DMS153 (cell line): ENCODE measurements around the gene BFSP2.

Source experiments
- DNase-seq: peaks from one replicate; lab custom pipeline; 2025; lab: John Stamatoyannopoulos, UW

Gene BFSP2

GRCh38 chr3:133400006-133400515 is at the start of gene BFSP2:
BFSP2 (plus strand) TSS chr3:133400056; CDS start chr3:133400084, 28 bp downstream.
- DNase-seq = no peak

- DNase-seq = no peak
These were observed 45.1 kb upstream of the BFSP2 start for GRCh38 chr3:133354721-133355120.

GRCh38 chr3:133360476-133360875 is 39.4 kb upstream of the BFSP2 start:
- DNase-seq = no peak

GRCh38 chr3:133361011-133361410 is 38.8 kb upstream of the BFSP2 start:
- DNase-seq = no peak

- DNase-seq = no peak
These were observed 38.4 kb upstream of the BFSP2 start for GRCh38 chr3:133361435-133361834.

GRCh38 chr3:133362539-133362938 is 37.3 kb upstream of the BFSP2 start:
- DNase-seq = peak; percentile 25

GRCh38 chr3:133364704-133365103 is 35.2 kb upstream of the BFSP2 start:
- no peak for DNase-seq

GRCh38 chr3:133366921-133367320 is 32.9 kb upstream of the BFSP2 start:
- DNase-seq = no peak

GRCh38 chr3:133367403-133367802 is 32.5 kb upstream of the BFSP2 start:
- DNase-seq = no peak

GRCh38 chr3:133367956-133368355 is 31.9 kb upstream of the BFSP2 start:
- no peak for DNase-seq

- DNase-seq = no peak
These were observed 31.3 kb upstream of the BFSP2 start for GRCh38 chr3:133368371-133369067.

- DNase-seq = no peak
These were observed 30.8 kb upstream of the BFSP2 start for GRCh38 chr3:133369068-133369440.

- DNase-seq = no peak
These were observed 28.7 kb upstream of the BFSP2 start for GRCh38 chr3:133371181-133371580.

GRCh38 chr3:133371676-133372075 is 28.2 kb upstream of the BFSP2 start:
- DNase-seq = no peak

GRCh38 chr3:133374708-133375402 is 25.0 kb upstream of the BFSP2 start:
- no peak for DNase-seq

GRCh38 chr3:133375403-133375745 is 24.5 kb upstream of the BFSP2 start:
- no peak for DNase-seq

- DNase-seq = no peak
These were observed 23.0 kb upstream of the BFSP2 start for GRCh38 chr3:133376810-133377209.

- DNase-seq = no peak
These were observed 22.5 kb upstream of the BFSP2 start for GRCh38 chr3:133377396-133377795.

- DNase-seq = no peak
These were observed 19.9 kb upstream of the BFSP2 start for GRCh38 chr3:133379926-133380325.

- no peak for DNase-seq
These were observed 19.2 kb upstream of the BFSP2 start for GRCh38 chr3:133380481-133381225.

GRCh38 chr3:133381346-133382109 is 18.3 kb upstream of the BFSP2 start:
- no peak for DNase-seq

GRCh38 chr3:133383175-133383574 is 16.7 kb upstream of the BFSP2 start:
- no peak for DNase-seq
